ENCODE results near the gene SMOC2.

SMOC2 gene

GRCh38 chr6:168411793-168412192 is 29.2 kb upstream of the SMOC2 start (continued):
- TF ChIP-seq PBX3 (CRISPR knock-in tag; IDR thresholded peaks at IDR 0.05) (no peak), OSR2 (tag by site-specific recombination; IDR thresholded peaks at IDR 0.05) (no peak), ZNF132 (tag by site-specific recombination; IDR thresholded peaks at IDR 0.05; ENCODE audit: borderline replicate concordance) (no peak), ZNF280C (tag by site-specific recombination; IDR thresholded peaks at IDR 0.05) (no peak), ZNF416 (tag by site-specific recombination; IDR thresholded peaks at IDR 0.05) (no peak), ZSCAN30 (tag by site-specific recombination; IDR thresholded peaks at IDR 0.05) (no peak), ZNF624 (tag by site-specific recombination; IDR thresholded peaks at IDR 0.05) (no peak), WT1 (tag by site-specific recombination; IDR thresholded peaks at IDR 0.05) (no peak)

GRCh38 chr6:168412456-168412855 is 28.5 kb upstream of the SMOC2 start:
- TF ChIP-seq YY2 (tag by site-specific recombination; IDR thresholded peaks at IDR 0.05) = no peak
- CTCF ChIA-PET = no interaction called here
- Histone ChIP-seq H3K9me3 (ENCODE audit: control insufficient read depth, insufficient read depth, low read depth, low read length) (no peaks in the 10 kb centered on the region), H3K27ac (ENCODE audit: extremely low read depth, low read depth, low read length) (no peak overlapping the region), H3K4me1 (ENCODE audit: control insufficient read depth, insufficient read depth, low read length) (no peaks in the 10 kb centered on the region), H3K36me3 (ENCODE audit: control insufficient read depth in 2 of 2, insufficient read depth in 1 of 2, low read length in 2 of 2) (no peaks in the 10 kb centered on the region), H3K4me3 (ENCODE audit: low read depth, low read length) (no peak overlapping the region)
- POLR2A ChIA-PET = no interaction called here

- TF ChIP-seq ZNF16 (tag by site-specific recombination; IDR thresholded peaks at IDR 0.05; ENCODE audit: low read depth) (no peak), ZNF473 (tag by site-specific recombination; IDR thresholded peaks at IDR 0.05) (no peak), ZBTB44 (tag by site-specific recombination; IDR thresholded peaks at IDR 0.05) (no peak), ELK4 (IDR thresholded peaks at IDR 0.05; ENCODE audit: borderline replicate concordance, low read depth, low read length) (no peak), ZEB2 (tag by site-specific recombination; IDR thresholded peaks at IDR 0.05) (no peak), ZBTB21 (tag by site-specific recombination; IDR thresholded peaks at IDR 0.05) (no peak), ZNF248 (tag by site-specific recombination; IDR thresholded peaks at IDR 0.05) (no peak)
- H3K27ac ChIP-seq (ENCODE audit: extremely low read depth, low read depth, low read length) = no peak overlapping the region
- H3K4me3 ChIP-seq (ENCODE audit: low read depth, low read length) = no peak overlapping the region
- POLR2A ChIA-PET = no interaction called here
- H3K36me3 ChIP-seq (ENCODE audit: control insufficient read depth in 2 of 2, insufficient read depth in 1 of 2, low read length in 2 of 2) = no peaks in the 10 kb centered on the region
- CTCF ChIA-PET = interaction anchor here (0.6 kb wide), 1 partner anchor 44 kb away, joined by 5 read pairs; no protein-coding TSS in a partner anchor
- H3K4me1 ChIP-seq (ENCODE audit: control insufficient read depth, insufficient read depth, low read length) = no peaks in the 10 kb centered on the region
- H3K9me3 ChIP-seq (ENCODE audit: control insufficient read depth, insufficient read depth, low read depth, low read length) = no peaks in the 10 kb centered on the region
These were observed 27.8 kb upstream of the SMOC2 start for GRCh38 chr6:168413018-168413720.

All from HEK293 (cell line).